Right hindlimb (tissue), 1 donor: ENCODE data around the gene TBL2.
"Not testable (repeated sequence)": the region's sequence is repeated elsewhere in the genome, so short reads cannot be mapped to it uniquely, and the experiment has no call there.

ENCODE experiments used
- DNase-seq: peaks from one replicate; pipeline ENCODE4 v3.0.0-alpha.2; 2018

TBL2 gene

DNA sequence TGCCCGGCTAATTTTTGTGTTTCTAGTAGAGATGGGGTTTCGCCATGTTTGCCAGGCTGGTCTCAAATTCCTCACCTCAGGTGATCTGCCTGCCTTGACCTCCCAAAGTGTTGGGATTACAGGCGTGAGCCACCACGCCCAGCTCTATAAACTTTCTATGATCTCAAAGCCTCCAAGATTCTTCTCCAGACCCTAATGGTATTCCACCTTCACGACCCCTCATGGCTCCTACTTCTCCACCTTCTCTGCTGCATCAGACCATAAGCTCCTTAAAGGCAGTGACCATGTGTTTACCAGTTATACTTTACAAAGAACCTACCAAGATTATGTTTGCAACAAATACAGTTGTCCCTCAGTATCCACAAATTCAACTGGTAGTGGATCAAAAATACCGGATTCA lies 46.2 kb downstream of the TBL2 start:
- DNase-seq, result no peak

GRCh38 chr7:73530800-73531199 lies 47.6 kb downstream of the TBL2 start:
- DNase-seq, result no peak

- DNase-seq, result no peak
These were observed 51.2 kb downstream of the TBL2 start for GRCh38 chr7:73526896-73527821.

GRCh38 chr7:73526158-73526494 lies 52.3 kb downstream of the TBL2 start:
- DNase-seq, result not testable (repeated sequence)

DNA sequence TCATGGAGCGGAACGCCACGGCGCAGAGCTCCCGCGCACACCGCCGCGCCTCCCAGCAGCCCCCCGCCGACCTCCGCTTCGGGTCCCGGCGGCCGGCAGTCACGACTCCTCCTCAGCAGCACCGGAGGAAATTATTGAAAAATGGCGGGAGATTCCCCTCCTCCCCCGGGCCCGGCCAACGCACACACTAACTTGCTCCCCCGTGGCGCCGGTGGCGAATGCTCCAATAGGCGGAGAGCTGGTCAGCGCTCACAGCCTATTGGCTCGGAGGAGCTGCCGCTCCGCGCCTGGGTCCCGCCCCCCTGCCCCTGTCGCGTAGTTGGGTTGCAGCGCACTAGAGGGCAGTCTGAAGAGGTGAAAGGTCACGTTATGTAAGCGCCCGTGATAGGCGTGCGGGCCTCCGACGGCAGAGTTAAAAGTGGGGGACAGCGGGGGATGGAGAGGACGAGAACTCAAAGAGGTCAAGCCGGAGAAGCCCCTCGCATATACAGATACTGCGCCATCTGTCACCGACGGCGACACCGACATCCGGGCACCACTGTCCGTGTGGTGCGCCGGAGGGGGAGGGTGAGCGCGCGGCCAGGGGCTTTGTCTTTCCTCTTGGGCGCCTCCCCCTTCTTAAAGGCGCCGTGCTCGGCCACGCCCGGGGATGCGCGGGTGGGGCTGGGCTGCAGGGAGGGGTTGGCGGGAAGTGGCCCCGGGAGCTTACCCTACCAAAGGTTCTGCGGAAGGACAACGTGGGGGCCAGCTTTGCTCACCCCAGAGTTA lies 56.1 kb downstream of the TBL2 start, which contains the start of gene BAZ1B:
TSS of gene BAZ1B (minus strand) at position 189 of the 768 bp plus-strand sequence. CDS start 360 bp downstream, outside the sequence.
- DNase-seq, result peak; percentile 99

DNA sequence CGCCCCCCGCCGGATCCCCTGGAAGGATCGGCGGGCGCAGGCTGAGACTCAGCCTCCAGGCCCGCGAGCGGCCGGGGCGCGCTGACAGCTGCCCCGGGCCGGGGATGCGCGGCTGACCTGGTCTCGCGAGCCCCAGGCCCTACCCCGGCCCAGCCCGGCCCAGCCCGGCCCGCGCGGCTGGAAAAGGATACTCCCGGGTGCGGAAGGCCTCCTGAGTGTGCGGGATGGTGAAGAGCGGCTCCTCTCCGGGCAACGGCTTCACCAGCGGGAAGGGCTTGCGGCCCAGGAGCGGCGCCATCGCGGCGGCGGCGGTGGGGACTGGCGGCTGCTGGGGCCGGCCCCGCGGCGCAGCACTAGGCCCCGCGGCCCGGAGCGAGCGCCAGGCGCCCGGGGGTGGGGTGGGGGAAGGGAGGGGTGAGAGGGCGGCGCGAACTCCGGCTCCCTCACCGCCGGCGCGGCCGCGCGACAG lies 56.7 kb downstream of the TBL2 start:
- no peak for DNase-seq

- peak; percentile 40 for DNase-seq
These were observed 57.4 kb downstream of the TBL2 start for GRCh38 chr7:73520673-73521635.

DNA sequence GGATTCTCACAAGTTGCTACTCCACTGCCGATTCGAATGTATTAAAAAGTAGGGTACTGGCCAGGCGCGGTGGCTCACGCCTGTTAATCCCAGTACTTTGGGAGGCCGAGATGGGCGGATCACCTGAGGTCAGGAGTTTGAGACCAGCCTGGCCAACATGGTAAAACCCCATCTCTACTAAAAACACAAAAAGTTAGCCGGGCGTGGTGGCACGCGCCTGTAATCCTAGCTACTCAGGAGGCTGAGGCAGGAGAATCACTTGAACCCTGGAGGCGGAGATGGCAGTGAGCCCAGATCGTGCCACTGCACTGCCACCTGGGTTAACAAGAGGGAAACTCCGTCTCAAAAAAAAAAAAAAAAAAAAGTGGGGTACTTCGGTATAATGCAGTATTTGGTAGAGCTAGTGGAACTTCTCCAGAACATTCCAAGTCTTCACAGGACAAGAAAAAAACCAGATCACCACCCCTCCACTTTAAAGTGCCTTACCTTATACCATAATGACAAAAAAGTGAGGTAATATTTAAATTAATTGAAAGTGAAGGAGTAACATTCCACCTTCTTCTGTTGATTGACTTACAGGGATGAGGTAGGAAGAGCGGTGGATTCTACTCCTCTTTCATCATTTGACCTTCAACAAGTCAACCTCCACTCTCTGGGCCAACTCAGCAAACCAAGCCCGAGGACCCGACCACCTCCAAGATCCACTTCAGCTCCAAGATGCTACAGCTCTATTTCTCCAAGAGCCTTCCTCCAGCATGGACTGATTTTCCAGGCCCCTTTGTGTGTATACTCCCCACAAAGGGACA lies 58.3 kb downstream of the TBL2 start:
- DNase-seq, result no peak

DNA sequence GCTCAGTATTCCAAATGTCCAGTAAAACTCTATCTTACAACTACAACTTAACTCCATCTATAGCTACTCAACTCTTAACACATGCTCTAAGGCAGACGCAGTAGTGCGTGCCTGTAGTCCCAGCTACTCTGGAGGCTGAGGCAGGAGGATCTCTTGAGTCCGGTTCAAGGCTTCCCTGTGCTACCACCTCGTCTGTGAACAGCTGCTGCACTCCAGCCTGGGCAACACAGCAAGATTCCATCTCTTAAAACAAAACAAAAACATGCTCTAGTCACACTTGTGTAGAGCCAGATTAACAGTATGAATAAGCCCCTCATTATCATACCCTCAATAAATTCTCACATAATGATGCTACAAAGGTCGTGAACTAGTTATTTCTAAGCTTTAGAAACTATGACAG lies 59.9 kb downstream of the TBL2 start:
- DNase-seq, result no peak
